AG04449 (cell line): ENCODE measurements around the gene NOS2.

Experiments used
- CTCF ChIA-PET: fragments of 350-600 bp; formaldehyde crosslinking; extraction: SDS; loops from one replicate; lab custom pipeline; 2021; ENCODE audit warnings: antibody characterized with exemption; lab: Yijun Ruan, JAX
- POLR2A ChIA-PET: fragments of 400-600, 350-600 bp; formaldehyde crosslinking; extraction: SDS; loops from one replicate; lab custom pipeline; 2020; ENCODE audit warnings: antibody characterized with exemption, inconsistent platforms; lab: Yijun Ruan, JAX
- DNase-seq: peaks from one replicate; pipeline ENCODE4 v3.0.0-alpha.2; 2010; ENCODE audit warnings: low read depth, low spot score
- H3K4me3 ChIP-seq: 2 replicates; pipeline ENCODE4 v1.5.1; 2011; ENCODE audit warnings: low read depth, mild to moderate bottlenecking, control low read depth, low read length
- TF ChIP-seq, protein P1 (sequence below): IDR thresholded peaks from one replicate; pipeline ENCODE4 v1.5.1; 2011; ENCODE audit warnings: mild to moderate bottlenecking, moderate library complexity, low read length, control low read depth, inconsistent platforms; ENCODE audit not compliant: insufficient read depth; ENCODE audit errors: missing control alignments

The NOS2 gene

DNA sequence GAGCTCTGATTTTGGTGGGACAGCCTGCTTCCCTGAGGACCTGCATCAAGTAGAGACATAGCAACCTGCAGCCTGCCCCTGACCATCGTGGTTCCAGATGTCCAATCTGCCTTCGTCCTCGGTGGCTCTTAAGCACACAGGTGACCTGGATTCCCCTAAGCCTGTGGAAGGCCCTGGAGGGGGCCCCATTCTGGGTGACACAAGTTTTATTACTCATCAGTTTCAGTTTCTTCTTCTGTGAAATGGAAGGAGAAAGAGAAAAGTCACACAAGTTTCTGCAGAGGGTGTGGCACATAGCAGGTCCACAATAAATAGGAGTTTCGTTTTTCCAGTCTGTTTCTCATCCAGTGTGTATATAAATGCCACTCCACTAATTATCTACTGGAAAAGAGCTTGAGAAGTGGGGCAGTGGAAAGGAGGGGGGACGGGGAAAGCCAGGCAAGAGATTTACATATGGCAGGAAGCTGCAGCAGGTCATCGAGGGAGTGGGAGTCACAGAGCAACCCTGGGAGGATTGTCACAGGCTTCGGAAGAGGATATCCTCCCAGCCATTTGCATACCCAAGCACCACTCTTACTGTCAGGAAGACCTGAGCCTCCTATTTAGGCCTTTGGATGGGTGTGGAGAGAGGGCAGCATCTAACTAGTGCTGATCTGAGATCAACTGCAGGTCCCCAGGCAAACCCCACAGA is 10.0 kb upstream of the NOS2 start:
- TF ChIP-seq, protein P1, sequence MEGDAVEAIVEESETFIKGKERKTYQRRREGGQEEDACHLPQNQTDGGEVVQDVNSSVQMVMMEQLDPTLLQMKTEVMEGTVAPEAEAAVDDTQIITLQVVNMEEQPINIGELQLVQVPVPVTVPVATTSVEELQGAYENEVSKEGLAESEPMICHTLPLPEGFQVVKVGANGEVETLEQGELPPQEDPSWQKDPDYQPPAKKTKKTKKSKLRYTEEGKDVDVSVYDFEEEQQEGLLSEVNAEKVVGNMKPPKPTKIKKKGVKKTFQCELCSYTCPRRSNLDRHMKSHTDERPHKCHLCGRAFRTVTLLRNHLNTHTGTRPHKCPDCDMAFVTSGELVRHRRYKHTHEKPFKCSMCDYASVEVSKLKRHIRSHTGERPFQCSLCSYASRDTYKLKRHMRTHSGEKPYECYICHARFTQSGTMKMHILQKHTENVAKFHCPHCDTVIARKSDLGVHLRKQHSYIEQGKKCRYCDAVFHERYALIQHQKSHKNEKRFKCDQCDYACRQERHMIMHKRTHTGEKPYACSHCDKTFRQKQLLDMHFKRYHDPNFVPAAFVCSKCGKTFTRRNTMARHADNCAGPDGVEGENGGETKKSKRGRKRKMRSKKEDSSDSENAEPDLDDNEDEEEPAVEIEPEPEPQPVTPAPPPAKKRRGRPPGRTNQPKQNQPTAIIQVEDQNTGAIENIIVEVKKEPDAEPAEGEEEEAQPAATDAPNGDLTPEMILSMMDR: no peak
- no peak overlapping the region for H3K4me3 ChIP-seq
- POLR2A ChIA-PET: no interaction called here
- CTCF ChIA-PET: interaction anchor here (1.9 to 12.4 kb wide), 2 partner anchors 15 to 71 kb away, joined by 4 to 201 read pairs; no protein-coding TSS in a partner anchor
- no peak for DNase-seq

DNA sequence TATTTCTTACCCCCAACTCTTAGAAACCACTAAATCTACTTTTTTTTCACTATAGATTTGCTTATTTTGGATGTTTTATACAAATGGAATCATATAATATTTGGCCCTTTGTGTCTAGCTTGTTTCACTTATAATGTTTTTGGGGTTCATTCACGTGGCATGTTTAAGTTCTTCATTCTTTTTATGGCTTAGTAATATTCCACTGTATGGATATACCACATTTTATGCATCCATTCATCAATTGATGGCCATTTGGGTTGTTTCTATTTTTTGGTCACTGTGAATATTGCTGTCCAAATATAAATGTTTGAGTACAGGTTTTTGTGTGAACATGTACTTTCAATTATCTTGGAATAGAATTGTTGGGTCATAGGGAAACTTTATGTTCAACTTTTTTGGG is 9.2 kb upstream of the NOS2 start:
- DNase-seq: no peak
- ChIA-PET POLR2A (no interaction called here), CTCF (interaction anchor here (1.9 to 12.4 kb wide), 2 partner anchors 14 to 71 kb away, joined by 4 to 201 read pairs; no protein-coding TSS in a partner anchor)
- no peak overlapping the region for H3K4me3 ChIP-seq
- TF ChIP-seq, protein P1: no peak

DNA sequence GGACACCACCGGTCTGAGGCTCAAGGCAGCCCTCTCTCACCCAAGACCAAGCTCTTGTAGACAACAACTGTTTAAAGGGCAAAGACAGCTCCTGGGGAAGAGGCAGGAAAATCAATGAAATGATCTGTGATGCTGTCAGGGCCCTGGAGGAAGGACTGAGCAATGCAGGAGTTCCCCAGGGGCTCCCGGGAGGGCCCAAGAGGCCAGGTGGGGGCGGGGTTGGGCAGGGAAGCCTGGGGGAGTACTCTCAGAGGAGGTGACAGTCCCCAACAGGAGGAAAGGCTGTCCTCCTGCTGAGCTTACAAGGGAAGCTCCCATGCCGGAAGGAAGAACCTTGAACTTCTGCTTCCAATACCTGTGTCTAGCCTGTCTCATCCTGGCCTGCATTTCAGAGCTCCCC is 8.3 kb upstream of the NOS2 start:
- no peak for DNase-seq
- POLR2A ChIA-PET: no interaction called here
- H3K4me3 ChIP-seq: no peak overlapping the region
- TF ChIP-seq, protein P1: no peak
- CTCF ChIA-PET: interaction anchor here (1.6 to 12.4 kb wide), 4 partner anchors 13 to 444 kb away, joined by 4 to 201 read pairs (median 24); no protein-coding TSS in a partner anchor

DNA sequence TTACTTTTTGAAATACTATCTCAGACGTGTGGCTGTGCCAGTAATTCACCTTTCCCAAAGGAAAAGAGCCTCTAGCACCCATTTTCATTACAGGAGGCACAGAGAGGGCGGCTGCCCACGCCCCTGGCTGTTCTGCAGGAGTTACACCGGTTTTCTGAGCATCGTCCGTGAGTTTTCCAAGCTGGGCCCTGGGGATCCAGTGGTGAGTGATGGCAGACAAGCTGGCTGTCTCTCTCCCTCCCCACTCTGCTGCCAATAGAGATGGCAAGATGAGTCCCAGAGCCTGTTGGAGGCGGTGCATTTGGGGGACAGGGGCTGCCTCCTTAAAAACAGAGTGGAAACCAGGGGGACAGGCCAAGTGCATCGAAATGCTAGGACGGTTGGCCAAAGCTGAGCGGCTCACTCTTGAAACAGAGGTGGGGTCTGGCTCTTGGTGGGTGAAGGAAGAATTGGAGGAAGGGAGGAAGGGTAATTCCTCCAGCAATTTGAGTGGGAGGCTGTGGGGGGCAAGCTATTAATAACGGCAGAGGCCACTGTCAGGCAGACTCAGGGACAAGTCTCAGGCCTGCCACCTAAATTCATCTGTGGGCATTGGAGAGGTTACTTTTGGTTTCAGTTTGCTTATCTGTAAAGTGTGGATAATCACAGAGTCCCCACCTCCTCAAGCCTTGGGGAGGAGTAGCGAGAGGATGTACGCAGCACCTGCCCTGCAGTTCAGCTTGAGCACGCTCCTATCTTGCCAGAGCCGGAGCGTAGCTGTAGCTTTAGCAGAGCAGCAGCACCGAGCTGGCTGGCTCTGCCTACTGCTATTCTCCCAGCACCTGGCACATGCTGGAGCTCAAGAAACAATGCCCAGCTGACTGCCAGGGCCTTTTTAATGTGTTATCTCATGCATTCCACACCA is 7.5 kb upstream of the NOS2 start:
- H3K4me3 ChIP-seq: no peak overlapping the region
- TF ChIP-seq, protein P1: no peak
- DNase-seq: no peak
- ChIA-PET POLR2A (no interaction called here), CTCF (interaction anchor here (1.0 to 12.4 kb wide), 5 partner anchors 12 to 445 kb away, joined by 3 to 201 read pairs (median 7); no protein-coding TSS in a partner anchor)

DNA sequence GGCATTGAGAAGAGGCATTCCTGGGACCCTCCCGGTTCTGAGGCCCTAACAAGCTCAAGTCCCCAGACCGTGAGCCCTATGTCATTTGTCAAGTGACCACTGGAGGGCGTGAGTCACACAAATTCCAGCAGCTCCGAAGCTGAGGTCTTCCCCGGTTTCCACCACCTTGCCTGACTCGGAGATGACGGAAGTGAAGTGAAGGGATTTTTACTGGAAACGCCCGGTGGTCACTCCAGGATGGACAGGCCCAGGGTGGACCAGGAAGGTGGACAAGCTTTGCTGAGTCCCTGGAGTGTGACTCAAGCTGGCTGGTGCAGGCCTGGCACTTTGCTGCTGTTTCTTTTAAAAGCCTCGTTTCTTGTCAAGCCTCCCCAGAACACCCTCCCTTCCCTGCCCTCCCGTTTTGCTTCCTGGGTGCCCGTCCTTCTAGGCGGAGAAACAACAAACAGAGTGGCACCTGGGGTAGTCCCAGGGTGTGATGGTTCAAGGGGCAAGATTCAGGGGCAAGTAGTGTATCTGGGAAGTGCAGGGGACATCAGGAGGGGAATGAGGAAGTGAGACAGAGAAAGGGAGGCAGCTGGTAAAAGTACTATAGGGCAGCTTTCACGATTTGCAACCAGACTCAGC is 5.3 kb upstream of the NOS2 start:
- H3K4me3 ChIP-seq: peak overlapping the region; percentile 34
- TF ChIP-seq, protein P1: peak; percentile 85
- POLR2A ChIA-PET: interaction anchor here (0.9 kb wide), 1 partner anchor 74 kb away, joined by 4 read pairs; no protein-coding TSS in a partner anchor
- CTCF ChIA-PET: interaction anchor here (0.5 to 12.4 kb wide), 43 partner anchors 9 to 681 kb away, joined by 3 to 201 read pairs (median 4); partner anchors contain the start of genes IFT20, LYRM9 and TNFAIP1
- DNase-seq: peak; percentile 14
